Measurements from ENCODE around the gene DYNC2LI1. TPM values are rescaled to one million over a fixed set of nuclear protein-coding genes. Genes with fewer than 3 reads are reported as not detected.

Gene DYNC2LI1
- total and polyA plus RNA-seq, 2 of the 8 experiments (the other 6 are each of a cell fraction or from before 2014, with no cell fraction given) = 3.9 to 7.6 TPM

GRCh38 chr2:43762286-43762685 lies 11.6 kb upstream of the DYNC2LI1 start (continued):
- TF ChIP-seq GABPA (IDR thresholded peaks at IDR 0.05; ENCODE audit: borderline replicate concordance, insufficient read depth, low read length) (no peak), EGR1 (IDR thresholded peaks at IDR 0.05; ENCODE audit: borderline replicate concordance, low read depth, low read length) (no peak)
